ENCODE results near the gene LARGE1. TPM values are rescaled to one million over a fixed set of nuclear protein-coding genes. Genes with fewer than 3 reads are reported as not detected.

The LARGE1 gene
- total and polyA plus RNA-seq, 2 of the 8 experiments (the other 6 are each of a cell fraction or from before 2014, with no cell fraction given): 43.7 to 83.0 TPM

DNA sequence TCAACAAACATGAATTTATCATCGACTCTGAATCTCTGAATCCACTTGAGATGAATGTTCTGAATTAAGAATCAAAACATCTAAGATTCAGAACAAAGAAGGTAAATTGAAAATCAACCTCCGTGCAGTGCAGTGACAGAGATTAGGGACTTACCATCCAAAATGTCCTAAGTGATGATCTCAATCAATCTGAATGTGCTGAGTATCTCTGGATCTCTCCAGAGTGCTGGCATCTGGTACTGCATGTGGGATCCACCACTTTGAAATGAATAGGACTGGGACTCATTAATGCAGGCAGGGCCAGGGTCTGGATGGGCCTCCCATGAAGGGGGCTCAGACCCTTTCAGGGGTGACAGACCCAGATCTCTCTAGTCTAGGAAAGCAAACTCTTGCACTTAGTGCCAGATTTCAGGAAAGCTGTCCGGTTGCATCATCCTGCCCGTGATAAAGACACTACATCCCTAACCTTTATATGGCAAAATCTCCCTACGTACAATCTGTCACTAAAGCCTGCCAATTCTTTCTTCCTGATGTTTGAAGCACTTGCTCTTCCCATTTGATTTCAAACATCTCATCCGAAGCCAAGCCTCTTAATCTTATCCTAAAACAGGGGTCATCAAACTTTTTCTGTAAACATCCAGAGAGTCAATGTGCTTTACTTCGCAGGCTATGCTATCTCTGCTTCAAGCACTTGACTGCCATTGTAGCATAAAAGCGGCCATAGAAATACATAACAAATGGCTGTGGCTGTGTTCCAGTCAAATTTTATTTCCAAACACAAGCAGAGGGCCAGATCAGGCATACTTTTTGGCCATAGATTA lies 263.3 kb downstream of the LARGE1 start:
- H2BK15ac ChIP-seq (ENCODE audit: low read length): no peak overlapping the region
- no peaks in the 10 kb centered on the region for H3K23me2 ChIP-seq (ENCODE audit: low read depth, low read length)
- no peak overlapping the region for H3K14ac ChIP-seq (ENCODE audit: insufficient read length)
- no peak overlapping the region for H3K27ac ChIP-seq (ENCODE audit: low read depth, low read length)
- no peak overlapping the region for H3K23ac ChIP-seq (ENCODE audit: insufficient read length)
- H3K9me3 ChIP-seq (ENCODE audit: insufficient read depth in 2 of 2, low read depth in 1 of 2, low read length in 1 of 2): no peaks in the 10 kb centered on the region
- no peak overlapping the region for H3K9ac ChIP-seq (replicated peaks in 1 of 4; ENCODE audit: extremely low read depth in 1 of 4, low read depth in 3 of 4, low read length in 3 of 4)
- H3K36me3 ChIP-seq (ENCODE audit: control insufficient read depth in 2 of 4, insufficient read depth in 4 of 4, low read length in 3 of 4): no peaks in the 10 kb centered on the region; a peak in 1 of 8 replicates
- FAIRE-seq (no peak), DNase-seq (ENCODE audit: low read depth in 1 of 2, low spot score in 2 of 2) (no peak)
- H4K8ac ChIP-seq (ENCODE audit: extremely low read depth, insufficient read depth, low read length): no peak overlapping the region
- no peak overlapping the region for H3K4me3 ChIP-seq (ENCODE audit: extremely low read depth in 1 of 4, insufficient read depth in 2 of 4, low read depth in 3 of 4, low read length in 4 of 4)
- peaks cover 0 to 80% of the 10 kb centered on the region in 2 experiments; a peak in 3 of 4 replicates for H3K79me2 ChIP-seq (ENCODE audit: control insufficient read depth in 1 of 2, insufficient read depth in 2 of 2, low read length in 2 of 2)
- H3K18ac ChIP-seq (ENCODE audit: extremely low read depth, low read length): no peak overlapping the region
- H2AK5ac ChIP-seq (ENCODE audit: low read depth, low read length): no peak overlapping the region
- ChIA-PET CTCF (ENCODE audit: partially characterized antibody) (interaction anchor here (0.5 kb wide), 1 partner anchor 14 kb away, joined by 4 read pairs; no protein-coding TSS in a partner anchor), POLR2A (ENCODE audit: partially characterized antibody) (no interaction called here)
- no peak overlapping the region for H2AFZ ChIP-seq (ENCODE audit: low read length)
- H3K4me2 ChIP-seq (ENCODE audit: insufficient read depth in 1 of 2, low read depth in 2 of 2, low read length in 2 of 2): no peak overlapping the region
- no peak overlapping the region for H2BK20ac ChIP-seq (ENCODE audit: low read length)
- H3K79me1 ChIP-seq (ENCODE audit: low read depth, low read length): peaks cover 6% of the 10 kb centered on the region; the same call in 1 of the 2 replicates
- no peak overlapping the region for H3K4ac ChIP-seq (replicated peaks; ENCODE audit: insufficient read length, low read depth, low read length)
- no peak overlapping the region for H4K5ac ChIP-seq (ENCODE audit: insufficient read length, low read depth, low read length)
- H4K91ac ChIP-seq (replicated peaks; ENCODE audit: insufficient read length, low read length): no peak overlapping the region
- H3K56ac ChIP-seq (replicated peaks; ENCODE audit: insufficient read length, low read depth, low read length): no peak overlapping the region
- 91% methylated on average over 8 of the region's 8 CpGs; no CpG with 5 or more reads in 1 of the 2 experiments for WGBS, 2 experiments (ENCODE audit: extremely low coverage in 1 of 2, insufficient coverage in 1 of 2, insufficient read length in 1 of 2, insufficient replicate concordance in 2 of 2, low coverage in 1 of 2, low lambda C conversion rate in 2 of 2, missing lambda C conversion rate in 1 of 2)
- H3K27me3 ChIP-seq (replicated peaks in 1 of 4; ENCODE audit: control insufficient read depth in 3 of 4, extremely low read depth in 1 of 4, insufficient read depth in 3 of 4, low read length in 3 of 4): no peaks in the 10 kb centered on the region
- H3K4me1 ChIP-seq (replicated peaks in 1 of 4; ENCODE audit: control insufficient read depth in 3 of 4, insufficient read depth in 4 of 4, low read length in 3 of 4): peaks cover 0 to 6% (median 1%) of the 10 kb centered on the region in 4 experiments; a peak in 3 of 7 replicates
- peaks cover 0 to 3% of the 10 kb centered on the region in 2 experiments for H4K20me1 ChIP-seq (replicated peaks in 1 of 2; ENCODE audit: control insufficient read depth in 1 of 2, insufficient read depth in 2 of 2, low read length in 2 of 2)
- no peak overlapping the region for H2BK12ac ChIP-seq (ENCODE audit: low read depth, low read length)
- no peak overlapping the region for H2BK5ac ChIP-seq (ENCODE audit: low read depth, low read length)
- no peak overlapping the region for H2BK120ac ChIP-seq (replicated peaks; ENCODE audit: low read depth, low read length)
